Keratinocyte (primary cell): ENCODE measurements around the gene CAPZA1. TPM values are rescaled to one million over a fixed set of nuclear protein-coding genes. Genes with fewer than 3 reads are reported as not detected.

Experiments
- DNase-seq: peaks from one replicate; pipeline ENCODE4 v3.0.0-alpha.2; 2011; ENCODE audit warnings: low read depth, missing footprints, low spot score
- FAIRE-seq: peaks from 2 replicates; lab custom pipeline; 2011; peaks lifted over from hg19 to GRCh38; lab: Jason Lieb, UNC
- H2AFZ ChIP-seq: 2 replicates; pipeline ENCODE4 v1.6.0; 2012; ENCODE audit warnings: low read length, control low read depth, inconsistent platforms; ENCODE audit not compliant: control insufficient read depth
- H3K27ac ChIP-seq: 2 replicates; pipeline ENCODE4 v1.5.1; 2011; ENCODE audit warnings: low read length; ENCODE audit not compliant: control insufficient read depth, insufficient read depth
- H3K27me3 ChIP-seq: 3 replicates; pipeline ENCODE4 v1.6.0; 2011; ENCODE audit warnings: low read length; ENCODE audit not compliant: control insufficient read depth, insufficient read depth; ENCODE audit errors: extremely low read depth
- H3K36me3 ChIP-seq, 2 experiments: 2 replicates in 1 of 2; 3 replicates in 1 of 2; pipeline ENCODE4 v1.5.1; 2011; ENCODE audit warnings: low read length in 2 of 2, mild to moderate bottlenecking in 1 of 2; ENCODE audit not compliant: control insufficient read depth in 2 of 2, insufficient read depth in 2 of 2; ENCODE audit errors: extremely low read depth in 1 of 2
- H3K4me1 ChIP-seq: 3 replicates; pipeline ENCODE4 v1.5.1; 2011; ENCODE audit warnings: low read length; ENCODE audit not compliant: control insufficient read depth, insufficient read depth; ENCODE audit errors: extremely low read depth
- H3K4me2 ChIP-seq: 3 replicates; pipeline ENCODE4 v1.6.0; 2011; ENCODE audit warnings: low read depth, low read length; ENCODE audit not compliant: control insufficient read depth, insufficient read depth; ENCODE audit errors: extremely low read depth
- H3K4me3 ChIP-seq, 3 experiments: fragments of 200-600 bp in 1 of 3; sonication (generic) in 1 of 3; 2 replicates in 2 of 3; 3 replicates in 1 of 3; pipeline ENCODE4 v1.5.1; 2011 to 2016; ENCODE audit warnings: low read length in 3 of 3, mild to moderate bottlenecking in 3 of 3, control low read depth in 2 of 3, inconsistent platforms in 1 of 3, low read depth in 1 of 3, mixed read lengths in 1 of 3, mixed run types in 1 of 3, moderate library complexity in 1 of 3; ENCODE audit not compliant: control insufficient read depth in 2 of 3, insufficient read depth in 2 of 3; ENCODE audit errors: extremely low read depth in 1 of 3
- H3K79me2 ChIP-seq: 2 replicates; pipeline ENCODE4 v1.6.0; 2012; ENCODE audit warnings: low read length; ENCODE audit not compliant: control insufficient read depth, insufficient read depth
- H3K9ac ChIP-seq: 3 replicates; pipeline ENCODE4 v1.6.0; 2011; ENCODE audit warnings: low read length; ENCODE audit not compliant: control insufficient read depth, insufficient read depth; ENCODE audit errors: extremely low read depth
- H3K9me1 ChIP-seq: 3 replicates; pipeline ENCODE4 v1.6.0; 2011; ENCODE audit warnings: low read length; ENCODE audit not compliant: control insufficient read depth, insufficient read depth; ENCODE audit errors: extremely low read depth
- H3K9me3 ChIP-seq: 2 replicates; pipeline ENCODE4 v1.5.1; 2012; ENCODE audit warnings: low read depth, low read length; ENCODE audit not compliant: control insufficient read depth
- H4K20me1 ChIP-seq: 3 replicates; pipeline ENCODE4 v1.6.0; 2011; ENCODE audit warnings: low read length; ENCODE audit not compliant: control insufficient read depth, insufficient read depth; ENCODE audit errors: extremely low read depth
- EZH2 ChIP-seq: IDR thresholded peaks from one replicate; pipeline ENCODE4 v1.6.1; 2012; ENCODE audit warnings: inconsistent platforms, mild to moderate bottlenecking, low read length, moderate library complexity
- dilution Hi-C: fragments of 300-500 bp; cut with MboI; formaldehyde crosslinking; loops from one replicate; pipeline ENCODE4 v1.7.0; 2020; ENCODE audit warnings: low sequenced_read_pairs; ENCODE audit not compliant: extremely low pct_ligation_motif_present
- polyA minus RNA-seq, 3 experiments: library from RNA; depleted of rRNA, polyadenylated mRNA; stranded (reverse); fragments of >200 nt; gene quantifications; 1 replicate in 1 of 3; 2 replicates in 1 of 3; 3 replicates in 1 of 3; pipeline ENCODE4 v1.2.3, GENCODE V29; 2011
- polyA plus RNA-seq, 5 experiments: library from polyadenylated mRNA; depleted of rRNA in 3 of 5; stranded (reverse) in 3 of 5; stranded (forward) in 1 of 5; unstranded in 1 of 5; fragments of >200 nt; gene quantifications; 1 replicate in 1 of 5; 2 replicates in 3 of 5; 3 replicates in 1 of 5; pipeline versions ENCODE4 v1.2.1 to v1.2.3, GENCODE V29; 2011 to 2012; ENCODE audit warnings: missing spikeins in 2 of 5, low read depth in 1 of 5, low replicate concordance in 1 of 5
- TF ChIP-seq, protein P1 (sequence below), 3 experiments: IDR thresholded peaks in 1 of 3; conservative IDR thresholded peaks in 1 of 3; optimal IDR thresholded peaks in 1 of 3; 2 replicates in 2 of 3; 3 replicates in 1 of 3; pipeline versions ENCODE3 to v1.5.1; 2011; ENCODE audit warnings: low read length in 3 of 3, mild to moderate bottlenecking in 3 of 3, moderate library complexity in 2 of 3, control low read depth in 1 of 3, inconsistent platforms in 1 of 3; ENCODE audit not compliant: insufficient read depth in 2 of 3; ENCODE audit errors: extremely low read depth in 1 of 3

Gene CAPZA1
- 151 to 239 TPM (median 221 TPM) in 3 replicates for polyA plus RNA-seq
- 220 TPM for polyA plus RNA-seq (2011; ENCODE audit: low read depth)
- 164 and 254 TPM in 2 replicates for polyA plus RNA-seq (2011; cell fraction: cytosol; rRNA removed)
- polyA plus RNA-seq (2011; cell fraction: nucleus; rRNA removed): 166 and 240 TPM in 2 replicates
- polyA plus RNA-seq (2012; ENCODE audit: low replicate concordance): 118 and 146 TPM in 2 replicates
- 33.1 to 433 TPM (median 188 TPM) in 3 replicates for polyA minus RNA-seq
- 265 TPM for polyA minus RNA-seq (2011; cell fraction: cytosol; rRNA and poly(A)+ RNA removed)
- polyA minus RNA-seq (2011; cell fraction: nucleus; rRNA and poly(A)+ RNA removed): 93.3 and 181 TPM in 2 replicates

DNA sequence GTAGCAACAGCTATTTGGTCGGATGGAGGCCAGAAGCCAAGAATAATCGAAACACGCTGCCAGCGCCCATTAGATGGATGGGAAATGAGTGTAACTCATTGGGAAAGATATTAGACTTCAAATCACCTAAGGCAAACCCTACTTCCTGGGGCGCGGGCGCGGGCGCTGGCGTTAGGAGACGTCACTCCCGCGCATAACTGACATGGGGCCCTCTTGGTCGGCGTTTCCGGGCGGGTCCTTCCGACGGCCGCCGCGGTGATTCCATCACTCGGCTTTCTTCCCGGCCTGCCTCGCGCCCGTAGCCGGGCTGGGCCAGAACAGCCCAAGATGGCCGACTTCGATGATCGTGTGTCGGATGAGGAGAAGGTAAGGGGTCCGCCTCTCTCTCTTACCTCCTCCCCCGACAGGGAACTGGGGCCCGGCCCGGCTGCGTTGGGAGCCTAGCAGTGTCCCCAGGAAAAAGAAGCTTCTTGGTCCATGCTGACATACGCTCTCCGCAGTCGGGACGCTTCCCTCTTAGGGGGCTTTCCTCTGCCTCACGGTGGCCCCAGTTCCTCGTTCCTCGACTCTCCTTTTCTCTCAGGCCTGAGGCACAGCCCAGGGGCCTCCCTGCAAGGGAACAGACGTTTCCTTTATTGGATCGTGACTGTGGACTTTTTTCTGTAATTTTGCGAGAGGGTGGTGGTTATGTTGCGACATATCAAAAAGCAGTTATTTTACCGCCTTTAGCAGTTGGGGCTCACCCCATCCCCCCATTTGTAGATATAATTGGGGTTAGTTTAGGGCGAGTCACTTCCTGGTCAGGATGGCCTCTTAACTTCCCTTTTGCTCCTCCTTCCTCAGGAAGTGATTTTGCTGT lies at the start of gene CAPZA1:
CAPZA1 (plus strand) TSS at position 315 of the 859 bp plus-strand sequence; CDS start at position 328, 13 bp downstream.
- peaks cover 0 to 3% of the 10 kb centered on the region in 2 experiments for H3K36me3 ChIP-seq
- no peaks in the 10 kb centered on the region for H3K9me1 ChIP-seq
- peak within 1 kb of the TSS; percentile 80 for H3K4me2 ChIP-seq
- H3K27ac ChIP-seq: peak within 1 kb of the TSS; percentile 97
- H3K4me3 ChIP-seq: peak within 1 kb of the TSS; percentile 83 to 97 (median 84)
- FAIRE-seq (no peak), DNase-seq (no peak)
- no peaks in the 10 kb centered on the region for H3K9me3 ChIP-seq
- H2AFZ ChIP-seq: peak within 1 kb of the TSS; percentile 91
- H3K79me2 ChIP-seq: peaks cover 76% of the 10 kb centered on the region
- H3K27me3 ChIP-seq: no peaks in the 10 kb centered on the region
- H3K9ac ChIP-seq: peak within 1 kb of the TSS; percentile 99
- H4K20me1 ChIP-seq: peaks cover 3% of the 10 kb centered on the region
- dilution Hi-C loops: no loop called here
- no peak for TF ChIP-seq EZH2
- TF ChIP-seq, protein P1, sequence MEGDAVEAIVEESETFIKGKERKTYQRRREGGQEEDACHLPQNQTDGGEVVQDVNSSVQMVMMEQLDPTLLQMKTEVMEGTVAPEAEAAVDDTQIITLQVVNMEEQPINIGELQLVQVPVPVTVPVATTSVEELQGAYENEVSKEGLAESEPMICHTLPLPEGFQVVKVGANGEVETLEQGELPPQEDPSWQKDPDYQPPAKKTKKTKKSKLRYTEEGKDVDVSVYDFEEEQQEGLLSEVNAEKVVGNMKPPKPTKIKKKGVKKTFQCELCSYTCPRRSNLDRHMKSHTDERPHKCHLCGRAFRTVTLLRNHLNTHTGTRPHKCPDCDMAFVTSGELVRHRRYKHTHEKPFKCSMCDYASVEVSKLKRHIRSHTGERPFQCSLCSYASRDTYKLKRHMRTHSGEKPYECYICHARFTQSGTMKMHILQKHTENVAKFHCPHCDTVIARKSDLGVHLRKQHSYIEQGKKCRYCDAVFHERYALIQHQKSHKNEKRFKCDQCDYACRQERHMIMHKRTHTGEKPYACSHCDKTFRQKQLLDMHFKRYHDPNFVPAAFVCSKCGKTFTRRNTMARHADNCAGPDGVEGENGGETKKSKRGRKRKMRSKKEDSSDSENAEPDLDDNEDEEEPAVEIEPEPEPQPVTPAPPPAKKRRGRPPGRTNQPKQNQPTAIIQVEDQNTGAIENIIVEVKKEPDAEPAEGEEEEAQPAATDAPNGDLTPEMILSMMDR (optimal IDR thresholded peaks at IDR 0.05 in 1 of 3, IDR thresholded peaks at IDR 0.05 in 1 of 3, conservative IDR thresholded peaks at IDR 0.05 in 1 of 3; ENCODE audit: extremely low read depth in 1 of 3, insufficient read depth in 2 of 3, low read length in 3 of 3): no peak
- H3K4me1 ChIP-seq: peaks cover 22% of the 10 kb centered on the region

DNA sequence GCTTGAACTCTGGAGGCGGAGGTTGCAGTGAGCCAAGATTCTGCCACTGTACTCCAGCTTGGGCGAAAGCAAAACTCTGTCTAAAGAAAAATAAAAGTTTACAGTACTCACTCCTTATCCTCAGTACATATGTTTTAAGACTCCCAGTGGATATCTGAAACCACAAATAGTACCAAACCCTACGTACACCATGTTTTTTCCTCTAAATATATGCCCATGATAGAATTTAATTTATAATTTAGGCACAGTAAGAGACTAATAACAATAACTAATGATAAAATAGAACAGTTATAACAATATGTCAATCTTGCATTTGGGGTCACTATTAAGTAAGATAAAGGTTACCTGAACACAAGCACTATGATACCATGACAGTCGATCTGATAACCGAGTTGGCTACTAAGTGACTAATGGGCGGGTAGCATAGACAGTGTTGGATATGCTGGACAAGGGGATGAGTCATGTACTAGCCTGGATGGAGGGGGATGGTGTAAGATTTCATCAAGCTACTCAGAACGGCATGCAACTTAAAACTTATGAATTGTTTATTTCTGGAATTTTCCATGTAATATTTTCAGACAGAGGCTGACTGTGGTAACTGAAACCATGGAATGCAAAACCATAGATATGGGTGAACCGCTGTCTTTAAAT lies 44.4 kb upstream of the CAPZA1 start:
- Histone ChIP-seq H3K4me1 (no peaks in the 10 kb centered on the region), H3K9me3 (no peaks in the 10 kb centered on the region), H2AFZ (no peak overlapping the region), H3K27me3 (no peaks in the 10 kb centered on the region), H3K4me3 (no peak overlapping the region), H3K9ac (no peak overlapping the region), H3K27ac (no peak overlapping the region), H3K79me2 (no peaks in the 10 kb centered on the region), H3K9me1 (no peaks in the 10 kb centered on the region), H4K20me1 (no peaks in the 10 kb centered on the region), H3K4me2 (no peak overlapping the region), H3K36me3 (peaks cover 6 to 9% of the 10 kb centered on the region in 2 experiments)
- FAIRE-seq: peak; percentile 17
- dilution Hi-C loops: no loop called here
- TF ChIP-seq, protein P1 (optimal IDR thresholded peaks at IDR 0.05 in 1 of 3, IDR thresholded peaks at IDR 0.05 in 1 of 3, conservative IDR thresholded peaks at IDR 0.05 in 1 of 3; ENCODE audit: extremely low read depth in 1 of 3, insufficient read depth in 2 of 3, low read length in 3 of 3): no peak
- no peak for TF ChIP-seq EZH2
- DNase-seq: no peak
